Activated CD8-positive, alpha-beta T cell treated with anti-CD3 and anti-CD28 coated beads for 36 hours (primary cell): ENCODE results near the gene FGF5. TPM values are rescaled to one million over a fixed set of nuclear protein-coding genes. Genes with fewer than 3 reads are reported as not detected.

Experiments
- ATAC-seq: fragments of 200-7000 bp; cut with Tn5 transposase; one replicate; pipeline ENCODE4 v1.10.0; 2021; ENCODE audit warnings: mild to moderate bottlenecking, moderate library complexity
- CTCF ChIA-PET: fragments of 350-600 bp; sonication (Branson Sonifier 250); formaldehyde crosslinking; loops from one replicate; lab custom pipeline; 2021; ENCODE audit warnings: antibody characterized with exemption; lab: Charles Lee
- POLR2A ChIA-PET: fragments of 350-600 bp; sonication (Branson Sonifier 250); formaldehyde crosslinking; loops from one replicate; lab custom pipeline; 2021; ENCODE audit warnings: antibody characterized with exemption; lab: Charles Lee
- DNase-seq: peaks from one replicate; pipeline ENCODE4 v3.0.0-alpha.2; 2020
- H3K27ac Mint-ChIP-seq: one replicate; pipeline ENCODE4 v1.8.0; 2021; ENCODE audit warnings: mild to moderate bottlenecking, mixed read lengths
- H3K27me3 Mint-ChIP-seq: one replicate; pipeline ENCODE4 v1.8.0; 2021; ENCODE audit warnings: mixed read lengths
- H3K36me3 Mint-ChIP-seq: one replicate; pipeline ENCODE4 v1.8.0; 2021; ENCODE audit warnings: low read depth, mixed read lengths
- H3K4me1 Mint-ChIP-seq: one replicate; pipeline ENCODE4 v1.8.0; 2021; ENCODE audit warnings: low read depth, mixed read lengths
- H3K4me3 Mint-ChIP-seq: one replicate; pipeline ENCODE4 v1.8.0; 2021; ENCODE audit warnings: mild to moderate bottlenecking, moderate library complexity, mixed read lengths
- H3K9me3 Mint-ChIP-seq: one replicate; pipeline ENCODE4 v1.8.0; 2021; ENCODE audit warnings: mixed read lengths
- CTCF ChIP-seq: fragments of 200-600 bp; IDR thresholded peaks from one replicate; pipeline ENCODE4 v1.8.0; 2022; ENCODE audit warnings: antibody characterized with exemption, mild to moderate bottlenecking
- intact Hi-C: fragments of 100-400 bp; cut with micrococcal nuclease; formaldehyde crosslinking; loops from one replicate; pipeline ENCODE4 v1.10.0; 2022
- total RNA-seq, 2 experiments: library from RNA; stranded (reverse); gene quantifications; one replicate each; pipeline ENCODE4 v1.2.3, GENCODE V29; 2021

FGF5 gene
- total RNA-seq, 2 experiments from 2014 or later = not detected

GRCh38 chr4:80335554-80336358, 69.3 kb downstream of the FGF5 start, which contains the start of gene CFAP299:
TSS of gene CFAP299 (plus strand) at chr4:80335730.
- H3K27ac Mint-ChIP-seq = no peak within 1 kb of the TSS
- TF ChIP-seq CTCF = no peak
- ATAC-seq = peak; percentile 97
- H3K4me1 Mint-ChIP-seq = peaks cover 8% of the 10 kb centered on the region
- H3K36me3 Mint-ChIP-seq = no peaks in the 10 kb centered on the region
- H3K4me3 Mint-ChIP-seq = peak within 1 kb of the TSS; percentile 75
- intact Hi-C loops = no loop called here
- DNase-seq = peak; percentile 80
- peaks cover 14% of the 10 kb centered on the region for H3K27me3 Mint-ChIP-seq
- POLR2A ChIA-PET = no interaction called here
- no peaks in the 10 kb centered on the region for H3K9me3 Mint-ChIP-seq
- CTCF ChIA-PET = no interaction called here

- DNase-seq = no peak
- H3K4me1 Mint-ChIP-seq = peaks cover 8% of the 10 kb centered on the region
- H3K4me3 Mint-ChIP-seq = peak overlapping the region; percentile 75
- intact Hi-C loops = no loop called here
- H3K9me3 Mint-ChIP-seq = no peaks in the 10 kb centered on the region
- ChIA-PET CTCF (no interaction called here), POLR2A (no interaction called here)
- no peak overlapping the region for H3K27ac Mint-ChIP-seq
- H3K27me3 Mint-ChIP-seq = peaks cover 14% of the 10 kb centered on the region
- no peaks in the 10 kb centered on the region for H3K36me3 Mint-ChIP-seq
- ATAC-seq = no peak
- TF ChIP-seq CTCF = no peak
These were observed 70.1 kb downstream of the FGF5 start for GRCh38 chr4:80336582-80336981.

- CTCF ChIA-PET = no interaction called here
- Mint-ChIP-seq H3K36me3 (no peaks in the 10 kb centered on the region), H3K27ac (no peak overlapping the region), H3K27me3 (peaks cover 14% of the 10 kb centered on the region), H3K4me3 (no peak overlapping the region), H3K4me1 (peaks cover 18% of the 10 kb centered on the region), H3K9me3 (peaks cover 14% of the 10 kb centered on the region)
- POLR2A ChIA-PET = no interaction called here
- intact Hi-C loops = no loop called here
- DNase-seq = no peak
- ATAC-seq = no peak
- no peak for TF ChIP-seq CTCF
These were observed 73.6 kb downstream of the FGF5 start for GRCh38 chr4:80340036-80340435.

Other genes with a start within 250 kb of the FGF5 start
- 1 to 10 TPM; 3.0 to 3.6 TPM for gene ANTXR2, start 193.4 kb upstream of the FGF5 start, total RNA-seq
- 1 to 10 TPM; 2.8 to 3.2 TPM for gene PRDM8, start 69.2 kb upstream of the FGF5 start, total RNA-seq
- gene CFAP299, start 69.1 kb downstream of the FGF5 start, total RNA-seq = not detected